Stomach (tissue), 4 donors: ENCODE results near the gene GOLGA3.

Experiments used
- POLR2A ChIP-seq, 4 donors: fragments of 450-650 bp; IDR thresholded peaks; one replicate each; pipeline ENCODE4 v1.6.1; 2016; ENCODE audit warnings: antibody characterized with exemption in 4 of 4, control low read depth in 2 of 4, mild to moderate bottlenecking in 1 of 4, moderate library complexity in 1 of 4
- POLR2AphosphoS5 ChIP-seq, 3 donors: sonication (generic); formaldehyde crosslinking; IDR thresholded peaks; one replicate each; pipeline ENCODE4 v1.6.1; 2016; ENCODE audit warnings: antibody characterized with exemption in 3 of 3
- TF ChIP-seq, protein P1 (sequence below), 7 experiments: fragments of 450-650 bp in 4 of 7; fragments of 200-600 bp in 3 of 7; sonication (generic) in 3 of 7; IDR thresholded peaks; one replicate each; pipeline ENCODE4 v1.5.1; 2016 to 2019; ENCODE audit warnings: antibody characterized with exemption in 7 of 7, control low read depth in 2 of 7, mild to moderate bottlenecking in 1 of 7

DNA sequence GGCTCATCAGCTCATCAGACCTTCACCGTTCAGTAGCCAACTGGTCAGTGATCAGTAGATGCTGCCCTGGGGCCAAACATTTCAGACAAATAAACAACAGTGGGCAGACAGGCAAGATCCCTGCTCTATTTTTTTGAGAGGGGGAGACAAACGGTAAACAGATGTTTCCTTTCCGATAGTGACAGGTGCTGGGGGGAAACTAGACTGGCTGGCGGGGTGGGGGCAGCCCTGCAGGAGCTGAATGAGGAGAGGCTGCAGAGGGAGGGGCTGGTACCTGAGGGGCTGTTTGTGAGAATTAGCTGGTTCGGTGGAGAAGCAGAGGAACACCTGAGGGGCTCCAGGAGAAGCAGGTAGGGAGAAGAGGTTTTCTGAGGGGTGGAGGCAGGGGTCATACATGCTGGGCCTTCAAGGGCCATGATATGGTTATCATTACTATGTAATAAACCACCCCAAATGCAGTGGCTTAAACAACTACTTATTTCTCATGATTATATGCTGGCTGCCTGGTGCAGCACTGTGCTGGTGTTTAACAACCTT lies 8.2 kb upstream of the GOLGA3 start:
- TF ChIP-seq, protein P1, sequence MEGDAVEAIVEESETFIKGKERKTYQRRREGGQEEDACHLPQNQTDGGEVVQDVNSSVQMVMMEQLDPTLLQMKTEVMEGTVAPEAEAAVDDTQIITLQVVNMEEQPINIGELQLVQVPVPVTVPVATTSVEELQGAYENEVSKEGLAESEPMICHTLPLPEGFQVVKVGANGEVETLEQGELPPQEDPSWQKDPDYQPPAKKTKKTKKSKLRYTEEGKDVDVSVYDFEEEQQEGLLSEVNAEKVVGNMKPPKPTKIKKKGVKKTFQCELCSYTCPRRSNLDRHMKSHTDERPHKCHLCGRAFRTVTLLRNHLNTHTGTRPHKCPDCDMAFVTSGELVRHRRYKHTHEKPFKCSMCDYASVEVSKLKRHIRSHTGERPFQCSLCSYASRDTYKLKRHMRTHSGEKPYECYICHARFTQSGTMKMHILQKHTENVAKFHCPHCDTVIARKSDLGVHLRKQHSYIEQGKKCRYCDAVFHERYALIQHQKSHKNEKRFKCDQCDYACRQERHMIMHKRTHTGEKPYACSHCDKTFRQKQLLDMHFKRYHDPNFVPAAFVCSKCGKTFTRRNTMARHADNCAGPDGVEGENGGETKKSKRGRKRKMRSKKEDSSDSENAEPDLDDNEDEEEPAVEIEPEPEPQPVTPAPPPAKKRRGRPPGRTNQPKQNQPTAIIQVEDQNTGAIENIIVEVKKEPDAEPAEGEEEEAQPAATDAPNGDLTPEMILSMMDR (IDR thresholded peaks at IDR 0.05): no peak
- TF ChIP-seq POLR2AphosphoS5 (IDR thresholded peaks at IDR 0.05): no peak
- no peak for TF ChIP-seq POLR2A (IDR thresholded peaks at IDR 0.05)
